CD4-positive, alpha-beta memory T cell (primary cell): ENCODE data around the gene SPSB3. TPM values are rescaled to one million over a fixed set of nuclear protein-coding genes. Genes with fewer than 3 reads are reported as not detected.
A peak's percentile ranks its signal among the peaks of the same experiment; 100 is the strongest.

Source experiments
- CTCF ChIA-PET: fragments of 350-600 bp; sonication (Branson Sonifier 250); formaldehyde crosslinking; loops from one replicate; lab custom pipeline; 2021; ENCODE audit warnings: inconsistent platforms; ENCODE audit not compliant: partially characterized antibody; lab: Charles Lee
- POLR2A ChIA-PET: fragments of 350-600 bp; sonication (Branson Sonifier 250); formaldehyde crosslinking; loops from one replicate; lab custom pipeline; 2021; ENCODE audit not compliant: partially characterized antibody; lab: Charles Lee
- DNase-seq, 5 donors: peaks; one replicate each; pipeline versions ENCODE4 v3.0.0 to v3.0.0-alpha.2; 2020 to 2022; ENCODE audit warnings: mixed read lengths in 1 of 5
- H3K27ac ChIP-seq: one replicate; pipeline ENCODE4 v1.7.0; 2013; ENCODE audit warnings: low read depth, low read length
- H3K27me3 ChIP-seq: 2 replicates; pipeline ENCODE4 v1.7.0; 2013; ENCODE audit warnings: mild to moderate bottlenecking, low read length, moderate library complexity; ENCODE audit not compliant: insufficient read depth
- H3K36me3 ChIP-seq: 2 replicates; pipeline ENCODE4 v1.7.0; 2013; ENCODE audit warnings: mild to moderate bottlenecking, low read length, moderate library complexity; ENCODE audit not compliant: insufficient read depth
- H3K4me1 ChIP-seq: 2 replicates; pipeline ENCODE4 v1.7.0; 2013; ENCODE audit warnings: mild to moderate bottlenecking, low read length, moderate library complexity; ENCODE audit not compliant: insufficient read depth
- H3K4me3 ChIP-seq, 2 donors: one replicate each; pipeline ENCODE4 v1.7.0; 2013; ENCODE audit warnings: low read length in 2 of 2, mild to moderate bottlenecking in 1 of 2
- H3K9me3 ChIP-seq, 2 donors: one replicate each; pipeline ENCODE4 v1.7.0; 2013; ENCODE audit warnings: low read length in 2 of 2, control low read depth in 1 of 2; ENCODE audit not compliant: control insufficient read depth in 1 of 2
- H3K27ac Mint-ChIP-seq, 7 donors: one replicate each; pipeline ENCODE4 v1.8.0; 2020 to 2021; ENCODE audit warnings: mixed read lengths in 7 of 7, mild to moderate bottlenecking in 6 of 7, inconsistent platforms in 3 of 7, moderate library complexity in 3 of 7
- H3K27me3 Mint-ChIP-seq, 2 donors: one replicate each; pipeline ENCODE4 v1.8.0; 2020 to 2021; ENCODE audit warnings: mixed read lengths in 2 of 2
- H3K36me3 Mint-ChIP-seq, 2 donors: one replicate each; pipeline ENCODE4 v1.8.0; 2020 to 2021; ENCODE audit warnings: mixed read lengths in 2 of 2, inconsistent platforms in 1 of 2, mild to moderate bottlenecking in 1 of 2
- H3K4me1 Mint-ChIP-seq, 4 donors: one replicate each; pipeline ENCODE4 v1.8.0; 2020 to 2021; ENCODE audit warnings: mixed read lengths in 4 of 4, mild to moderate bottlenecking in 1 of 4
- H3K4me3 Mint-ChIP-seq, 8 donors: one replicate each; pipeline ENCODE4 v1.8.0; 2020 to 2021; ENCODE audit warnings: mixed read lengths in 8 of 8, mild to moderate bottlenecking in 7 of 8, moderate library complexity in 6 of 8, inconsistent platforms in 3 of 8
- H3K9me3 Mint-ChIP-seq, 8 donors: one replicate each; pipeline ENCODE4 v1.8.0; 2020 to 2021; ENCODE audit warnings: mixed read lengths in 8 of 8, mild to moderate bottlenecking in 5 of 8, inconsistent platforms in 3 of 8, moderate library complexity in 1 of 8
- intact Hi-C: fragments of 100-400 bp; cut with micrococcal nuclease; formaldehyde crosslinking; loops from one replicate; pipeline ENCODE4 v1.15.1; 2023
- polyA plus RNA-seq, 2 donors: library from polyadenylated mRNA; unstranded; fragments of 300-500 nt; fragmentation: Illumina TruSeq; gene quantifications; one replicate each; pipeline ENCODE4 v1.2.3, GENCODE V29; 2021
- total RNA-seq, 2 experiments: library from RNA; stranded (reverse); gene quantifications; one replicate each; pipeline ENCODE4 v1.2.3, GENCODE V29; 2021

SPSB3 gene
- total and polyA plus RNA-seq, 4 experiments from 2014 or later = 56.6 to 144 (median 103) TPM

DNA sequence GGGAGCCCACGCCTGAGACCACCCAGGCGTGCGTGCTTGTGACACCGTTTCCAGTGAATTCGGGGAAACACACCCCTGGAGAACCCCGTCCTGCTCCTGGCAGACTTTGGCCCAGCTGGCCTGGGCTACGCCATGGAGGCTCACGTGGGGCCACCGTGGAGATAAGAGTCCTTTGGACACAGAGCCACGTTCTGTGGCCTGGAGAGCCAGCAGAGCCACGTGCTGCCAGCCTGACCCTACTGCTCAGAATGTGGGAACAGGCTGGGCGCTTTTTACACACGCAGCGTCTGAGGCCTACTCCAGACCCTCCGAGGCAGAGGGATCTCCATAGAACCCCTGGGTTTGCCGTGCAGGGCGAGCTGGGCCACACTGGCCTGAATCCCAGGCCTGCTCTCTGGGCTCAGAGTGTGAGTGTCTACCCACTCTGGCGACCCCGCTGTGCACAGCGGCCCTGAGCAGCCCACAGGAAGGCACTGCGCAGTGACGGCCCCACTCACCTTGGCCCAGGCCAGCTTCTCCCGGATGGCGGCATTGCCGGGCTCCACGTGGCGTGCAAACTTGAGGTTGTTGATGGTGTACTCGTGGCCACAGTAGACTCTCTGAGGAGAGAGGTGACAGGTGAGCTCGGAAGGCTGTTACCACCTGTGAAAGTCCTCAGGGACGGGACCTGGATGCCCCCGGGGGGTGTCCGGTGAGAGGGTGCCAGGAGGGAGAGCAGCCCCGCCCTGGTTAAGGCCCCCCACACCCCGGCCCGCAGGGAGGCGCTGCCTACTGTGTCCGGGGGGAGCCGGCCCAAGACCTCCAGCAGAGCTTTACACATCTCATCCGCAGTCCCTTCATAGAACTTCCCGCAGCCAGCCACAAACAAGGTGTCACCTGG is 34.3 kb upstream of the SPSB3 start:
- H3K4me3 ChIP-seq = no peak overlapping the region
- H3K4me3 Mint-ChIP-seq = no peak overlapping the region
- ChIA-PET CTCF (no interaction called here), POLR2A (interaction anchor here (1.1 kb wide), 1 partner anchor 9 kb away, joined by 3 read pairs; no protein-coding TSS in a partner anchor)
- H3K27ac ChIP-seq = no peak overlapping the region
- DNase-seq = no peak
- intact Hi-C loops = no loop called here
- H3K27me3 Mint-ChIP-seq = no peaks in the 10 kb centered on the region
- H3K4me1 Mint-ChIP-seq = peaks cover 5 to 8% (median 7%) of the 10 kb centered on the region in 4 donors
- no peaks in the 10 kb centered on the region for H3K9me3 ChIP-seq
- H3K36me3 Mint-ChIP-seq = peaks cover 14 to 31% of the 10 kb centered on the region in 2 donors
- H3K4me1 ChIP-seq = no peaks in the 10 kb centered on the region
- peaks cover 38% of the 10 kb centered on the region for H3K36me3 ChIP-seq
- H3K27ac Mint-ChIP-seq = no peak overlapping the region
- H3K27me3 ChIP-seq = no peaks in the 10 kb centered on the region
- H3K9me3 Mint-ChIP-seq = no peaks in the 10 kb centered on the region

DNA sequence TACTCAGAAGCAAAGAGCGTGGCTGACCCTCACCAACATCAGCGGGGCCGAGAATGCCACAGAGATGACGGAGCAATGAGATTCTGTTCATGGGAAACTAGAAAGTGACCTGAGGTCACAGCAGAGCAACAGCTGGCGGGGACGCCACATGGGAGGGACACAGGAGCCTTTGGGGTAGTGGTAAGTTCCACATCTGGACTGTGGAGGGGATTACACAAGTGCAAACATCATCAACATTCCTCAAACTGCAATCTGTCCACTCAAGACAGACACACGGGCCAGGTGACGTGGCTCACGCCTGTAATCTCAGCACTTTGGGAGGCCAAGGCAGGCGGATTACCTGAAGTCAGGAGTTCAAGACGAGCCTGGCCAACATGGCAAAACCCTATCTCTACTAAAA is 33.1 kb upstream of the SPSB3 start:
- Histone ChIP-seq H3K27me3 (no peaks in the 10 kb centered on the region), H3K4me3 (no peak overlapping the region), H3K36me3 (peaks cover 33% of the 10 kb centered on the region), H3K4me1 (no peaks in the 10 kb centered on the region), H3K9me3 (no peaks in the 10 kb centered on the region), H3K27ac (no peak overlapping the region)
- no peaks in the 10 kb centered on the region for H3K27me3 Mint-ChIP-seq
- intact Hi-C loops = no loop called here
- H3K36me3 Mint-ChIP-seq = peaks cover 14 to 34% of the 10 kb centered on the region in 2 donors
- ChIA-PET CTCF (no interaction called here), POLR2A (interaction anchor here (1.1 kb wide), 1 partner anchor 10 kb away, joined by 3 read pairs; no protein-coding TSS in a partner anchor)
- H3K9me3 Mint-ChIP-seq = no peaks in the 10 kb centered on the region
- H3K27ac Mint-ChIP-seq = no peak overlapping the region
- H3K4me3 Mint-ChIP-seq = no peak overlapping the region
- no peak for DNase-seq
- H3K4me1 Mint-ChIP-seq = peaks cover 5 to 8% (median 7%) of the 10 kb centered on the region in 4 donors

DNA sequence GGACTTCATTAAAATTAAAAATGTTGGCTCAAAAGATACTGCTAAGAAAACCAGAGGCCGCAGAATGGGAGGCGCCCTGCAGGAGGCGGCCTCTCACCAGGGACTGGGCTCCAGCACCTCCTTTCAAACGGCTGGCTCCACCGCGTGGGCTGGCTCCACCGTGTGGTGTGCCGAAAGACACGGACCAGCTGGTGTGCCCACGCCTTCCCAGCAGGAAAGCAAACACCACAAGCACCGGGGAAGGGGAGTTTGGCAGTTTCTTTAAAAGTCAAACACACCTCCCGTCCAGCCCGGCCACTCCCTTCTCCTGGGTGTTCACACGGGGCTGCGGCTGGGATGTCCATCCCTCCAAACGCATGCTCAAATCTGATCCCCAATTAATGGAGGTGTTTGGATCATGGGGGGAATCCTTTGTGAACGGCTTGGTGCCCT is 30.4 kb upstream of the SPSB3 start:
- Mint-ChIP-seq H3K36me3 (peaks cover 19 to 42% of the 10 kb centered on the region in 2 donors), H3K27ac (peak overlapping the region in 1 of 7 donors; percentile 71), H3K4me1 (peaks cover 5 to 8% (median 7%) of the 10 kb centered on the region in 4 donors), H3K9me3 (no peaks in the 10 kb centered on the region), H3K27me3 (no peaks in the 10 kb centered on the region), H3K4me3 (no peak overlapping the region)
- H3K27ac ChIP-seq = no peak overlapping the region
- no peaks in the 10 kb centered on the region for H3K27me3 ChIP-seq
- no peak overlapping the region for H3K4me3 ChIP-seq
- intact Hi-C loops = no loop called here
- POLR2A ChIA-PET = interaction anchor here (2.1 kb wide), 1 partner anchor 12 kb away, joined by 5 read pairs; no protein-coding TSS in a partner anchor
- DNase-seq = peak; percentile 30 to 57 (median 39)
- H3K4me1 ChIP-seq = no peaks in the 10 kb centered on the region
- CTCF ChIA-PET = interaction anchor here (1.6 kb wide), 1 partner anchor 30 kb away, joined by 5 read pairs; the partner anchor contains the start of genes NUBP2 and SPSB3
- peaks cover 41% of the 10 kb centered on the region for H3K36me3 ChIP-seq
- H3K9me3 ChIP-seq = no peaks in the 10 kb centered on the region

DNA sequence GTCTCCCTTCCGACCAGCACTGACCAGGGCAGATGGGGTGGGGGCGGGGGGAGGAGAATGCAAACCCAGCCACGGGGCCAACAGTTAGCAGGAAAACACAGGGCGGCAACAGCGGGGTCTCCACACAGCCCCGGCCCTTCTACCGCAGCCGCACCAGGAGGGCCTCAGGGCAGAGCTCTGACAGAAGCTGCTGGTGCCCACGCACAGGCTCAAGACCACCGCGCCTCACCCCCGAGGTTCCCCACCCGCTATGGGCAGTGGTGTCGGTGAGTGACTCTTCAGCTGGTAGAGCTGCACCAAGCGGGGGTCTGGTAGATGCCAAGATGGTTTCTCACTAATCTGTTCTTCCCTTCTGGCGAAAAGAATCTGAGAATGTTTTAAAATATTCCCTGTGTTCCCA is 28.2 kb upstream of the SPSB3 start:
- CTCF ChIA-PET = interaction anchor here (0.9 kb wide), 1 partner anchor 105 kb away, joined by 3 read pairs; no protein-coding TSS in a partner anchor
- Mint-ChIP-seq H3K36me3 (peaks cover 35 to 48% of the 10 kb centered on the region in 2 donors), H3K27me3 (no peaks in the 10 kb centered on the region), H3K27ac (no peak overlapping the region), H3K4me3 (no peak overlapping the region), H3K9me3 (peaks cover 0 to 3% (median 0%) of the 10 kb centered on the region in 8 donors), H3K4me1 (peaks cover 5 to 8% (median 7%) of the 10 kb centered on the region in 4 donors)
- Histone ChIP-seq H3K9me3 (no peaks in the 10 kb centered on the region), H3K27ac (no peak overlapping the region), H3K36me3 (peaks cover 41% of the 10 kb centered on the region), H3K27me3 (no peaks in the 10 kb centered on the region), H3K4me1 (no peaks in the 10 kb centered on the region), H3K4me3 (no peak overlapping the region)
- intact Hi-C loops = no loop called here
- POLR2A ChIA-PET = interaction anchor here (1.0 to 1.1 kb wide), 2 partner anchors 358 to 404 kb away, joined by 3 read pairs; partner anchors contain the start of gene PGP
- DNase-seq = no peak

DNA sequence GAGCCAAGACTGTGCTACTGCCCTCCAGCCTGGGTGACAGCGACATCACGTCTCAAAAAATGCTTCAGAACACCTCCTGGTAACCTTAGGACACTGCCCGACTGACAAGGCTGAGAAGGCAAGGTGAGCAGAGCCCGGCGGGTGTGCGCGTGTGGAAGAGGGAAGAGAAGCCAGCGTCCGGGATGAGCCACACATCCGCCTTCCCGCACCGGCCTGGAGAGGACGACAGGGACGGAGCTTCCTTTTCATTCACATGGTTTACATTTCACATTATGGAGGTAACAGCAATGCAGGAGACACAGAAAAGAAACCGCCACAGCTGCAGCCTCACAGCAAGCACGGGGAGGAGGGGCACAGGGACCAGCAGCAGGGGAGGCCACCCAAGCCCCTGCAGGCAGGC is 27.7 kb upstream of the SPSB3 start:
- Histone ChIP-seq H3K4me1 (no peaks in the 10 kb centered on the region), H3K27me3 (no peaks in the 10 kb centered on the region), H3K36me3 (peaks cover 37% of the 10 kb centered on the region), H3K27ac (no peak overlapping the region), H3K9me3 (no peaks in the 10 kb centered on the region), H3K4me3 (no peak overlapping the region)
- ChIA-PET CTCF (interaction anchor here (0.9 kb wide), 1 partner anchor 105 kb away, joined by 3 read pairs; no protein-coding TSS in a partner anchor), POLR2A (interaction anchor here (1.1 kb wide), 1 partner anchor 358 kb away, joined by 3 read pairs; no protein-coding TSS in a partner anchor)
- Mint-ChIP-seq H3K4me1 (peaks cover 4 to 8% (median 7%) of the 10 kb centered on the region in 4 donors), H3K9me3 (peaks cover 0 to 3% (median 0%) of the 10 kb centered on the region in 8 donors), H3K36me3 (peaks cover 34 to 45% of the 10 kb centered on the region in 2 donors), H3K4me3 (no peak overlapping the region), H3K27me3 (no peaks in the 10 kb centered on the region), H3K27ac (no peak overlapping the region)
- no peak for DNase-seq
- intact Hi-C loops = no loop called here

DNA sequence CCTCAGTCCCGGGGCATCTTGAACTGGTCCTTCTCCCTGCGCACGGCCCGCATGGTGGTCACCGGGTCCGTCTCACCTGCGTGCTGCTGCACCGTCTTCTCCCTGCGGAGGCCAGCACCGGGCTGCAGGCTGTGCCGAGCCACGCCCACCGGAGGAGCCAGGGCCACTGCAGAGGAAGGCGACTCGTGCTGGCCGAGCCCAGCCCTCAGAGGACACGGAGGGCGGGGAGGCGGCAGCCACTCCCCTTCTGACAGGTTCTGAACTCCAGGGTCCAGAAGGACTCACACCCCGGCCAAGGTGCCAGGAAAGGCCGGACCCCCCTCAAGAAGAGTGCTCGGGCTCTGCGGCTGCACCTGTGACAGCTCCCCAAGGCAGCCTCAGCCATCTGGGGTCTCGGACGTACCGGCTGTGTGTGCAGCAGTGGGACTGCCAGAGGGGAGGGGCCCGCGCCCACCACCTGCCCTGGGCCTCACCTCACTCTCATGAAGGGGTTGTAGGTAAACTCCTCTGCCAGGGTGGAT is 27.0 kb upstream of the SPSB3 start:
- Mint-ChIP-seq H3K27me3 (no peaks in the 10 kb centered on the region), H3K4me3 (no peak overlapping the region), H3K27ac (no peak overlapping the region), H3K4me1 (peaks cover 3 to 8% (median 6%) of the 10 kb centered on the region in 4 donors), H3K36me3 (peaks cover 34 to 43% of the 10 kb centered on the region in 2 donors), H3K9me3 (peaks cover 0 to 3% (median under 1%) of the 10 kb centered on the region in 8 donors)
- ChIA-PET POLR2A (no interaction called here), CTCF (no interaction called here)
- Histone ChIP-seq H3K27ac (no peak overlapping the region), H3K27me3 (no peaks in the 10 kb centered on the region), H3K4me1 (no peaks in the 10 kb centered on the region), H3K36me3 (peaks cover 36% of the 10 kb centered on the region), H3K4me3 (no peak overlapping the region), H3K9me3 (no peaks in the 10 kb centered on the region)
- intact Hi-C loops = no loop called here
- DNase-seq = no peak

DNA sequence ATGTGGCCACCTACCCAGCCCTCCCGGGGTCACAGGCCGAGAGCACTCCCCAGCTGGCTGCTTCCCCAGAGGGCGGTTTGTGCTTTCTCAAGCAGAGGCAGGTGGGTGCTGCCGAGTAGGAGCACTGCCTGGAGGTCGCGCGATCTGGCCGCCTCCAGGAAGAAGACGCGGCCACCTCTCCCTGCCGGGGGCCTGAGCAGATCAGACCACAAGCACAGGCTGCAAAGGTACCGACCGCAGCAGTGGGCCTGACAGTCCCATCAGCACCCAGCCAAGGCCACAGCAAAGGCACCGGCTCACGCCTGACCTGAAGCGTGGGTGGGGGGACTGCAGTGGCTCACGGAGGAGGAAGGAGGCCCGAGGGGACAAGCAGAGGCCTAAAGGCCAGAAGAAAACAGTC is 26.3 kb upstream of the SPSB3 start:
- H3K9me3 ChIP-seq = no peaks in the 10 kb centered on the region
- no peaks in the 10 kb centered on the region for H3K27me3 ChIP-seq
- peaks cover 3 to 8% (median 5%) of the 10 kb centered on the region in 4 donors for H3K4me1 Mint-ChIP-seq
- intact Hi-C loops = no loop called here
- no peak overlapping the region for H3K27ac ChIP-seq
- H3K36me3 Mint-ChIP-seq = peaks cover 32 to 39% of the 10 kb centered on the region in 2 donors
- H3K36me3 ChIP-seq = peaks cover 33% of the 10 kb centered on the region
- no peak overlapping the region for H3K4me3 ChIP-seq
- no peak for DNase-seq
- ChIA-PET CTCF (no interaction called here), POLR2A (no interaction called here)
- H3K4me3 Mint-ChIP-seq = no peak overlapping the region
- no peaks in the 10 kb centered on the region for H3K27me3 Mint-ChIP-seq
- no peaks in the 10 kb centered on the region for H3K4me1 ChIP-seq
- H3K27ac Mint-ChIP-seq = no peak overlapping the region
- peaks cover 0 to 3% (median under 1%) of the 10 kb centered on the region in 8 donors for H3K9me3 Mint-ChIP-seq
